ENCODE data around the gene OTUD4.
A peak's percentile ranks its signal among the peaks of the same experiment; 100 is the strongest.
"Not testable (repeated sequence)": the region's sequence is repeated elsewhere in the genome, so short reads cannot be mapped to it uniquely, and the experiment has no call there.

Gene OTUD4

GRCh38 chr4:145180298-145181090, at the start of gene OTUD4:
OTUD4 (minus strand) TSS chr4:145180589; CDS start chr4:145179973, 616 bp downstream.
- peak; percentile 84 to 89 for DNase-seq (ENCODE audit: extremely low read depth in 1 of 2, low read depth in 1 of 2)

GRCh38 chr4:145223228-145223627, 42.8 kb upstream of the OTUD4 start:
- DNase-seq (ENCODE audit: extremely low read depth in 1 of 2, low read depth in 1 of 2): not testable (repeated sequence)

GRCh38 chr4:145221529-145221928, 41.1 kb upstream of the OTUD4 start:
- not testable (repeated sequence) for DNase-seq (ENCODE audit: extremely low read depth in 1 of 2, low read depth in 1 of 2)

- no peak for DNase-seq (ENCODE audit: extremely low read depth in 1 of 2, low read depth in 1 of 2)
Measured at GRCh38 chr4:145219090-145219489, 38.7 kb upstream of the OTUD4 start.

- no peak for DNase-seq (ENCODE audit: extremely low read depth in 1 of 2, low read depth in 1 of 2)
Measured at GRCh38 chr4:145218251-145218650, 37.9 kb upstream of the OTUD4 start.

GRCh38 chr4:145217349-145217748, 37.0 kb upstream of the OTUD4 start:
- no peak for DNase-seq (ENCODE audit: extremely low read depth in 1 of 2, low read depth in 1 of 2)

GRCh38 chr4:145216535-145216934, 36.1 kb upstream of the OTUD4 start:
- DNase-seq (ENCODE audit: extremely low read depth in 1 of 2, low read depth in 1 of 2): no peak

- no peak for DNase-seq (ENCODE audit: extremely low read depth in 1 of 2, low read depth in 1 of 2)
Measured at GRCh38 chr4:145213245-145213644, 32.9 kb upstream of the OTUD4 start.

GRCh38 chr4:145207934-145208333, 27.5 kb upstream of the OTUD4 start:
- DNase-seq (ENCODE audit: extremely low read depth in 1 of 2, low read depth in 1 of 2): no peak

GRCh38 chr4:145203410-145203809, 23.0 kb upstream of the OTUD4 start:
- DNase-seq (ENCODE audit: extremely low read depth in 1 of 2, low read depth in 1 of 2): no peak

- no peak for DNase-seq (ENCODE audit: extremely low read depth in 1 of 2, low read depth in 1 of 2)
Measured at GRCh38 chr4:145200366-145200765, 20.0 kb upstream of the OTUD4 start.

GRCh38 chr4:145199051-145199716, 18.8 kb upstream of the OTUD4 start:
- no peak for DNase-seq (ENCODE audit: extremely low read depth in 1 of 2, low read depth in 1 of 2)

GRCh38 chr4:145196747-145197146, 16.4 kb upstream of the OTUD4 start:
- DNase-seq (ENCODE audit: extremely low read depth in 1 of 2, low read depth in 1 of 2): no peak

- DNase-seq (ENCODE audit: extremely low read depth in 1 of 2, low read depth in 1 of 2): no peak
Measured at GRCh38 chr4:145195167-145195952, 15.0 kb upstream of the OTUD4 start.

GRCh38 chr4:145189981-145190380, 9.6 kb upstream of the OTUD4 start:
- no peak for DNase-seq (ENCODE audit: extremely low read depth in 1 of 2, low read depth in 1 of 2)

- no peak for DNase-seq (ENCODE audit: extremely low read depth in 1 of 2, low read depth in 1 of 2)
Measured at GRCh38 chr4:145186729-145187128, 6.3 kb upstream of the OTUD4 start.

- no peak for DNase-seq (ENCODE audit: extremely low read depth in 1 of 2, low read depth in 1 of 2)
Measured at GRCh38 chr4:145183581-145183980, 3.2 kb upstream of the OTUD4 start.

- no peak for DNase-seq (ENCODE audit: extremely low read depth in 1 of 2, low read depth in 1 of 2)
Measured at GRCh38 chr4:145183023-145183422, 2.6 kb upstream of the OTUD4 start.

- DNase-seq (ENCODE audit: extremely low read depth in 1 of 2, low read depth in 1 of 2): no peak
Measured at GRCh38 chr4:145182222-145182621, 1.8 kb upstream of the OTUD4 start.

GRCh38 chr4:145181091-145181501, 707 bp upstream of the OTUD4 start:
- DNase-seq (ENCODE audit: extremely low read depth in 1 of 2, low read depth in 1 of 2): no peak

GRCh38 chr4:145179861-145180297, 510 bp downstream of the OTUD4 start:
- not testable (repeated sequence) for DNase-seq (ENCODE audit: extremely low read depth in 1 of 2, low read depth in 1 of 2)

Data from activated CD8-positive, alpha-beta memory T cell treated with anti-CD3 and anti-CD28 coated beads for 1 hour (primary cell).